KOPT-K1 (cell line): ENCODE results near the gene MATCAP1.

ENCODE experiments used
- H3K27ac ChIP-seq: fragments of 200-600 bp; sonication (generic); 2 replicates; pipeline ENCODE4 v1.5.1; 2016; ENCODE audit warnings: antibody characterized with exemption, mild to moderate bottlenecking, low read depth, low read length; ENCODE audit not compliant: poor library complexity, severe bottlenecking
- H3K36me3 ChIP-seq: fragments of 200-600 bp; sonication (generic); 2 replicates; pipeline ENCODE4 v1.5.1; 2017; ENCODE audit warnings: antibody characterized with exemption, mild to moderate bottlenecking, low read length, moderate library complexity; ENCODE audit not compliant: insufficient read depth
- H3K9me3 ChIP-seq: fragments of 200-600 bp; sonication (generic); 2 replicates; pipeline ENCODE4 v1.5.1; 2017; ENCODE audit warnings: antibody characterized with exemption, low read length, mild to moderate bottlenecking; ENCODE audit not compliant: insufficient read depth, poor library complexity, severe bottlenecking

MATCAP1 gene

DNA sequence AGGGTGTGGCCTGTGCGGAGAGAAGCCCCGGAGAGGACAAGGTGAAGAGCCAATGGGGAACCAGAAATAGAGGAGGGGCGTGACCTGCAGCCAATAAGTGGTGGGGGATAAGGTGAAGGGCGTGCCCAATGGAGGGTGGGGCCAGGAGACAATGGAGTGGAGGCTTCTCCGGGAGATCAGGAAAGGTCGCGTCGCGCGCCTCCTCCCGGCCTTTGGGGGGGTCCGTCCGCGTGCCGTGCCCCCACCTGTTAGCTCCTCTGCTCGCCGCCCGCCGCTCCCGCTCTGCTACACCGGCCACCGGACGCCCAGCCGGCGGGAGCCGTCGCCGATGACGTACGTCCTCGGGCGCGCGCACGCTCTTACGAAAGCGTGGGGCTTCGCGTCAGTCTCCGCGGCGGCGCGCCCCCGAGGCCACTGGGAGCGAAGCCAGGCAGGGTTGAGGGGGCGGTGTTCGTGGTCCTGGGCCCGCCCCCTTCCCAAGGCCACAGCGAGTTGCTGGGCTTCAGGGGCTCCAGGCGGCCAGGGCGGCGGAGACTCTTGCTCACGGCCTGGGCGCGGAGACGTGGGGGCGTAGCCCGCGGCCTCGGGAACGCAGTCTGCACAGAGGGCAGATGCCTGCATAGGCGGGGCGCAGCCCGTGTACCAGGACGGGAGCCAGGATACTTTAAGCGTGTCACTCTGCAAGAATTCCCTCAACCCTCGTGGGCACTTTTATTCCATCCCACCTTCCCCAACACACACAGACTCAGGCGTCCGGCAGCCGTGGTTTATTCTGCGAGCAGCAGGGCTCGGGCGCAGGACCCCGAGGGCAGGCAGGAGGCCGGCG is at the start of gene MATCAP1:
Gene MATCAP1 (minus strand): TSS at position 337 of the 826 bp plus-strand sequence. CDS start 3,353 bp downstream, outside the sequence.
- Histone ChIP-seq H3K9me3 (no peaks in the 10 kb centered on the region), H3K27ac (peak within 1 kb of the TSS; percentile 82)

DNA sequence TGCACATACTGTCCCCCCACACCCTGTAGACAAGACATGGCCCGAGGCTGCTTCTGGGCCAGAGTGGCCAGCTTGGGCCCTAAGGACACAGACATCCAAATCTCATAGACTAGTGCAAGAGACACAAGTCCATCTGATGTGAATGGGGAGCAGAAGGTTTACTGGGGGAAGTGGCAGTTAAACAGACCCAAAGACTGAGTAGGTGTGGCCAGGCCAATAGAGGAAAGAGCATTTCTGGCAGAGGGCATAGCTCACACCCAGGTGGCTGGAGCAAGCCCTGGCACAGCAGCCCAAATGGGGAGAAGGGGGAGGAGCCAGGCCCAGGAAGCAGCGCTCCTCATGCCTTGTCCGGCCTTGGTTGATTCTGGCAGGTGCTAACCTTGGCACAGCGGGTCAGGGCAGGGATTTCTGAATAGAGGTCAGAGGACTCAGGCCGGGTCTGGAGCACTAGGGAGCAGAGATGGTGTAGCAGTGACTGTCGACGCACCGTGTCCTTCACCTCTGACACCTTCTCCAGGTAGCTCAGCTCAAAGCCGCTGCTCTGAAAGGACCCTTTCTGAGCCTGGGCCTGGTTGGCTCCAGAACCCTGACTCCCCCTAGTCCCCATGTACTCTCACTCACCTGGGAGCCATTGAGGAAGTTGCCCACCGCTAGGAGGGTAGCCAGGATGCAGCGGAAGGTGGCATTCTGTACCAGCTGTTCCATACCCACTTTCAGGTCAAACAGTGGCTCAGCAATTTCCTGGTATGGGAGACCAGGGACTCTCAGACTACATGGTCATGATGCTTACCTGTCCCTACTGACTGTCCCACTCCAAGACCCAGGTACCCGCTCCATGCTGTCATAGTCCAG is 47.3 kb upstream of the MATCAP1 start:
- Histone ChIP-seq H3K9me3 (no peaks in the 10 kb centered on the region), H3K36me3 (peaks cover 61% of the 10 kb centered on the region)

More for the DNA sequence above, at the start of gene MATCAP1:
- no peaks in the 10 kb centered on the region; the same call in 1 of the 2 replicates for H3K36me3 ChIP-seq

DNA sequence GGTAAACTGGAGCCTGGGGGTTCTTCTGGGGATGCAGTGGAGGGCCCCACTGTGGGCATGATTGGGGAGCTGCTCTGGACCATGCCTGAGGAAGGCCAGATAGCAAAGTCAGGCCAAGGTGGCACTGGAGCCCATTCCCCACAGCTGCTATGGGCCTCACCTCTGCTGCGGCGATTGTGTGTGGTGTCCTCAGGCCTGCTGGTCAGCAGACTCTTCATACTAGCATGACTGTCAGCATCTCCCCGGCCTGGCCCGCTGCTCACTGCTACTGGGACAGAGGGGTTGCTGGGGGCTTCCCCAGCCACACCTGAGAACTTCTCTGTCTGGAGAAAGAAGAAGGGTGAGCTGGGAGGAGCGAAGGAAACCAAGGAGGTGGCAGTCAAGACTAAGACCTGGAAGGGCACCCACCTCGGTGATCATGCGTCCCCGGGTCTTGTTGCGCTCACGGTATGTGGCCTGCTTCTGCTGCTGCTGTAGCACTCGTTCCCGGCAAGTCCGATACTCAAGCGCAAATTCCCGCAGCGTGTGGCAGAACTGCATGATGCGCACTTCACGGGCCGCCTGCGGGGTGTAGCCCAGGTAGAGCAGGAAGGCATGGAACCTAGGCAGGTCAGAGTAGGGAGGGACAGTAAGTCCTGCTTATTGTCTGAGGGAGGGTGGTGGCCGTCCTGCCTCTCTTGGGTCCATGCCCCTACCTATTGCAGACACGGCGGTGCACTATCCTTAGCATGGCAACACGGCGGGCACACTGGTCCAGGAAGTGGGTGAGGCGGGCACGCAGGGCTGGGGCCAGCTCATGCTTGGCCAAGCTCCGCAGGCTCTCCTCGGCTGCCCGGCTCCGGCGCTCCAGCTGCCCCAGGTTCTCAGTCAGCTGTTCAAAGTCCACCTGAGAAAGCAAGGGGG is 46.4 kb upstream of the MATCAP1 start:
- Histone ChIP-seq H3K9me3 (no peaks in the 10 kb centered on the region), H3K27ac (no peak overlapping the region), H3K36me3 (peaks cover 58% of the 10 kb centered on the region)

More for the DNA sequence above, 47.3 kb upstream of the MATCAP1 start:
- H3K27ac ChIP-seq = no peak overlapping the region

DNA sequence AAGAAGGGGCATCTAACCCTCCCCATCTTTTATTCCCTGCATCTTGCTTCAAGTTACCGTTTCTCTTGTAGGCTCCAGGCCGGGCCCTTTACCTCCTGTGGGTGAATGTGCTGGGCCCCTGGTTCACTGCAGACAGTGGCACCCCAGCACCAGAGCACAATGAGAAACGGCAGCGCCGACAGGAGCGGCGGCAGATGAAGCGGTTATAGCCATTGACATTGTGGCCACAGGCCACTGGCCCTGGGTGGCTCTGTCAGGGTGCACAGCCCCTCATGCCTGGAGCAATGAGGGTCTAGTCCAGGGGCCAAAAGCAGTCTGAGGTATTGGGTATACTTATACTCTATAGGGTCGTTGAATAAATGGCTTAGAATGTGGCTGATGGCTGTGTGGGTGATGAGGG is 45.1 kb upstream of the MATCAP1 start:
- peaks cover 49% of the 10 kb centered on the region for H3K36me3 ChIP-seq
- H3K9me3 ChIP-seq = no peaks in the 10 kb centered on the region
- H3K27ac ChIP-seq = no peak overlapping the region

DNA sequence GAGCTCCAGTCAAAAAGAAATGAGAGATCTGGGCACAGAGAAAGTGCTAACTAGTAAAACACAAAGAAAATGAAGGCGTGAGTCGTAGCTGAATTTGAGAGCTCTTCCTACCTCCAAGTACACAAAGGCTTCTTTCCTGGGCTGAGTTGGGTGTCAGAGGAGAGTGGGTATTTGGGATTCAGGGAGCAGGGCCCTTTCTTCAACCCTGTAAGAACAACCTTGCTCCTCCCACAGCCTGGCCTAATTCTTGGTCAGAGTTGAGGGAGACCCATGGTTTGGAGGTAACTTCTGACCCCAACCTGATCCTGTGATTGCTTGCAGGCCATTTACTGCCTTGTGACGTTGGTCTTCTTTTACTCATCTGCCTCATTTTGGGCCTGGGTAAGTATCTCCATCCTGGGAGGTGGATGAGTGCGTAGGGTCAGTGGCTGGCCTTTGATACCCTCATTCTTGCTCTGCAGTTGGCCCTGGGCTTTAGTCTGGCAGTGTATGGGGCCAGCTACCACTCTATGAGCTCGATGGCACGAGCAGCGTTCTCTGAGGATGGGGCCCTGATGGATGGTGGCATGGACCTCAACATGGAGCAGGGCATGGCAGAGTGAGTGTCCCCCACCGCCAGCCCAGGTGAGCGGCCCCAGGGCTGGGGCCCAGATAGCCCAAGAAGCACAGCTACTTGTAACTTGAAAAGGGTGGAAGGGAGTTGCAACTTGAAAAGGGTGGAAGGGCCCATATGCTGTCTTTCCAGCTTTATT is 44.4 kb upstream of the MATCAP1 start:
- no peaks in the 10 kb centered on the region for H3K9me3 ChIP-seq
- H3K36me3 ChIP-seq = peaks cover 45% of the 10 kb centered on the region
- H3K27ac ChIP-seq = peak overlapping the region; percentile 70

DNA sequence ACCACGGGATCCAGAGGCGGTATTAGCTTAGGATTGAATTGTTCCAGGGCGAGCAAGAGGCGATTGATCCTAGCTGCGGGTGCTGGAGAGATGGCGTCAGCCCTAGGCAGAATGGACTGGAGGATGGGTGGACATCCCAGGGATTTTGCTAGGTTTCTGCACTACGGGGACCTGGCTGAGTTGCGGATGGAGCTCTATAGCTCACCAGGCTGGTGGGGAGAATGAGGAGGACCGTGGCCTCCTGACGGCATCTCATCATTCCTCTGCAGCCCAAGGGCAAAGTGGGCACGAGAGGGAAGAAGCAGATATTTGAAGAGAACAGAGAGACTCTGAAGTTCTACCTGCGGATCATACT is 43.8 kb upstream of the MATCAP1 start:
- H3K9me3 ChIP-seq = no peaks in the 10 kb centered on the region
- peaks cover 43% of the 10 kb centered on the region for H3K36me3 ChIP-seq
- peak overlapping the region; percentile 70 for H3K27ac ChIP-seq

DNA sequence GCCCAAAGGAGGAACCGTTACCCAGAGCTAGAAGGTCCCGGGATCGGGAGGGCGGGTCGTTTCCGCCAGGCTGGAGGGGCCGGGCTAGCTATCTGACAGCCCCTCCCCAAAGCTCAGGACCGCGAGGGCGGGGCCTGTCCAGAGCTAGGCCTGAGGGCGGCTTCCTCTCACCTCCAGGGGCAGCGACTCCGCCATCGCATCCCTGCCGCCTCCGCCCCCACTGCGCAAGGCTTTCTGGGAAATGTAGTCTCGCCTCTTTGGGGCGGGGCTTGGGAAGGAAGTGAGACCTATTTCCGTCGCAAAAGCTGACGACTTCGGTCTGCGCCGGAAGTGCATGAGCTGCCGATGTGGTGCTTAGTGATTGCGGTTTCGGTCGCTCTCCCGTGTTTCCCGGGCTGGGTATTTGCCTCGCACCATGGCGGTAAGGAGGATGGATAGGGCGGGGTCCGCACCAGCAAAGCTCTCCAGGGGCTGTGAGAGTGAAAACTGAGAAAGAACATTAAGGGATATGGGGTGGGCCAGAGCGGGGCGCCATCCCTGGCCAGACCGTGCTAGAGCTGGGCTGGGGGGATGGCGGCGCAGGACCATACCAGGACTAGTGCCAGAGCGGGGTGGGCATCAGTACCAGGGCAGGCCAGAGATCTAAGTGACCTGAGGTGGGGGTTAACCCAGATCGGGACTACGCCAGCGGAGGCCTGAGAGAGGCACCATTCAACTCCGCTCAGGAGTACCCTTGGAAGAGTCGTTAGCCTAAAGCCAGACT is 43.2 kb upstream of the MATCAP1 start, which contains the start of gene TMEM208:
Gene TMEM208 (plus strand): TSS at position 327 of the 763 bp plus-strand sequence. CDS start 89 bp downstream, at position 416.
- Histone ChIP-seq H3K36me3 (peaks cover 40% of the 10 kb centered on the region), H3K27ac (peak within 1 kb of the TSS; percentile 70), H3K9me3 (no peaks in the 10 kb centered on the region)

DNA sequence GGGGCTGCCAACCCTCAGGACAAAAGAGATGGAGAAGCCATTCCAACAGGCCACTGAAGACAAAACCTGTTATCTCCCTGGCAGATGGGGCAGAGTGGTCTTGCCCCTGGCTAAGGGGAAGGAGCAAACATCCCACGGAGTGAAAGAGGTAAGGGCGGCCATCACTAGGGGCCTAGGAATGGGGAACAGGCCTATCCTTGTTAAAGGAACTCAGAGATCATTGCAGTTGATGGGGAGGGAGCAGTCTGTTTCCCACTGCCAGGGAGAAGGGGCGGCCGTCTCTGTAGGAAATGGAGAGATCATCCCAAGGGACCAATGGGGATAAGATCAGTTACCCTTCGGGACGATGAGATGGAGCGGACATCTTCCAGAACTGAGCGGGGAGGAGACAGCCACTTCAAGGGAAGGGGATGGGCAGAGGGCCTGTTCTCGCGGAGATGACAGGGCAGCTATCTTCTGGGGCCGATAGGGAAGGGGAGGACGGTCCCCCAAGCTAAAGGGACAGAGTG is 42.6 kb upstream of the MATCAP1 start:
- Histone ChIP-seq H3K27ac (peak overlapping the region; percentile 70), H3K9me3 (no peaks in the 10 kb centered on the region), H3K36me3 (peaks cover 34% of the 10 kb centered on the region)

DNA sequence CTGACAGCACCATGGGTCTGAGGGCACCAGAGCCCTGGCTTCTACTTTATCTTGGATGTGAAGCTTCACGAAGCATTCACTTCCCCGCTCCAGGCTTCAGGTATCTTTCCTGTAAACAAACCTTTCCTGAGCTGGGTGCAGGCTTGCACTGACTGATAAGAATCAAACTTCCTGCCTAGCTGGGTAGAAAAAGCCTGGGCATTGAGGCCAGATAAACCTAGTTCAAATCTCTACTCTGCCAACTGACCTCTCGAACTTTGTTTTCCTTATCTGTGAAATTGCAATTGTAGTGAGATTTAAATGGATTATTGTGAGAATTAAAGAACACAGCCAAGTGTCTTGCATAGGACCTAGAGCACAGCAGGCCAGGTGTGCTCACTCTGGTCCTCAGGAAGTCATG is 40.2 kb upstream of the MATCAP1 start:
- Histone ChIP-seq H3K27ac (no peak overlapping the region), H3K9me3 (no peaks in the 10 kb centered on the region), H3K36me3 (peaks cover 11% of the 10 kb centered on the region)

DNA sequence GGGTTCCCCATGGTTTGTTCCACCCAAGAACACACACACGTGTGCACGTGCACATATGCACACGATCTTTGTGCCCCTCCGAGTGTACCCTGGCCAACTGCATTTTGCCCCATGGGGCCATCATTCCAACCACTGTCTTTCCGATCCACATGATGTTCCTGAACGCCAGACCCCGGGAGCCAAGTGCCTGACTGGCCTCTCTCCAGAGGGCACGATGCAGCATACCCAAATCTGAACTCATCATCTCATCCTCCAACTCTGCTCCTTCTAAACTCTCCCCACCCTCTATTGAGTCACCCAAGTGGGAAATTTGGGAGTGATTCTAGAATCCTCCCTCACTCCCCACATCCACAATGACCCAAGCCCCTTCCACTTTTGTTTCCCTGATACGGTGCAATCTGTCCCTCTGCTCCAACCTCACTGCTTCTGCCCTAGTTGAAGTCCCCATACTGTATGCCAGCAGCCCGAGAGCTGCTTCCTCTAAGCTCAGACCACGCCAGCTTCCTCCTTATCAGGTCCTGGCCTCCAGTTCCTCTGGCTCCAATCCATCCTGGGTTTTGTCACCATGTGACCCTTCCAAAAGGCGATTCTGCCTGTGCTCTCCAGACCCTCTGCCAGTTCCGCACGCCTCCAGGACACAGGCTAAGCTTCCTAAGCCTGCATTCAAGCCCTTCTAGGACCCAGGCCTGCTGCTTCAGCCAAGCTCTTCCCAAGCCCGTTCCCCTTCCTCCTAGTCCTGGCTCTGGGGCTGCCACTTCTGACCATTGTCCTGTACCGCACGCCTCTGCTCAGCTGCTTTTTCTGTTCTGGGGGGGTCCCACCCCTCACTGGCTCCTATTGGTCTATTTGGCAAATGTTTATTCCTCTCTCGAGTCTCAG is 33.1 kb upstream of the MATCAP1 start:
- no peak overlapping the region for H3K27ac ChIP-seq
- H3K9me3 ChIP-seq = no peaks in the 10 kb centered on the region
- no peaks in the 10 kb centered on the region for H3K36me3 ChIP-seq

DNA sequence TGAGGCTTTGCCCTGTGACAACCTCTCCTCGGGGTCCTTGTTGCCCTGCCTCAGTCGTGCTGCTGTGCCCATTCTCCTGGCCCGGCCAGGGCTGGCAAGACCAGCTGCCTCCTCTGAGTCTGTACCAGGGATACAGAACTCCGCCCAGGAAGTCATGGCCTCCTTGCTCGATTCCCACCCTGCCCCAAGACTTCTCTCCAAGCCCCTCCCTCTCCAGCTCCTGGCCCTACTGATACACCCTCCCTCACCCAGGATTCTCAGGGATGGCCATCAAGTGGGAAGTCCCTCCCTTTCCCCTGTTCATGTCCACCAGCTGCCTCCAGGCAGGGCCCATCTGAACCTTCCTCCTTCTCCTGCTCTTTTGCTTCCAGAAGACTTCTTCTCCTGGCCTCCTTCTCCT is 31.9 kb upstream of the MATCAP1 start:
- H3K36me3 ChIP-seq = no peaks in the 10 kb centered on the region
- no peaks in the 10 kb centered on the region for H3K9me3 ChIP-seq
- no peak overlapping the region for H3K27ac ChIP-seq

DNA sequence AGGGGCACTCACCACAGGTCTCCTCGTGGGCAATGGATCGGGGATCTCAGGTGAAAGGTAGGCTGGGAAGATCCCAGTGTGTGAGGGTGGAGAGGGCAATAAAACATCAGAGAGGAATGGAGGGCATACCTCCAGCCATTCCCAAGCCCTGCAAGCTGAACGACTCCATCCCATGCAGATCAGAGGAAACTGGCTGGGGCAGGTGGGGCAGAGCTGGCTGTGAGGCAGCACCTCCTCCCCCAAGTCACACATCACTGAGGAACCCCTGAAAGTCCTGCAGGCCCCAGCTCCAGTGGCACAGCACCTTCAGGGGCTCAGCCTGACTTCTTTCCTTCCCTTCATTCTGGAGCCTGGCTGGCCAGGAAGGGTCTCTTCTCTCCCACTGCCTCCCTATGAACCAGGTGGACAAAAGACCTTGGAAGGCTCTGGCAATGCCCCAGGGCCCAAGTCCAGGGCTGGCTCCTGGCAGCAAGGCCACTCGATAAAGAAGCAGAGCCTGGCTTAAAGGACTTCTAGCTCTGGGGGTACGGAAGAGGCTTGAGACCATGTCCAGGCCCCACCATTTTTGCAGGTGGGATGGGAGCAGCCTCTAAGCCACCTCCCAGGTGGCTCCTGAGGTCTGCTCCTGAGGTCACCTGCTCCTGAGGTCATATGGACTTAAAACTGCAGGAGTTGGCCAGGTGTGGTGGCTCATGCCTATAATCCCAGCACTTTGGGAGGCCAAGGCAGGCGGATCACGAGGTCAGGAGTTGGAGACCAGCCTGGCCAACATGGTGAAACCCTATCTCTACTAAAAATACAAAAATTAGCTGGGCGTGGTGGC is 29.6 kb upstream of the MATCAP1 start:
- Histone ChIP-seq H3K9me3 (no peaks in the 10 kb centered on the region), H3K36me3 (no peaks in the 10 kb centered on the region), H3K27ac (no peak overlapping the region)
